MCF 10A (cell line): ENCODE data around the gene RAB28. TPM values are rescaled to one million over a fixed set of nuclear protein-coding genes. Genes with fewer than 3 reads are reported as not detected.

ENCODE experiments used
- BruUV-seq: library from RNA; stranded (reverse); fragments of 400-500 nt; replicated peaks from 2 replicates; lab custom pipeline; 2021; lab: Mats Ljungman, UMichigan
- CTCF ChIA-PET: fragments of 300-600 bp; sonication (Branson Sonifier 250); formaldehyde crosslinking; extraction: SDS; loops from one replicate; lab custom pipeline; 2021; ENCODE audit warnings: antibody characterized with exemption, inconsistent platforms; lab: Yijun Ruan, JAX
- POLR2A ChIA-PET: fragments of 300-600, 350-650 bp; sonication (Branson Sonifier 250); formaldehyde crosslinking; extraction: SDS; loops from one replicate; lab custom pipeline; 2020; ENCODE audit warnings: antibody characterized with exemption, inconsistent platforms; lab: Yijun Ruan, JAX
- DNase-seq: peaks from one replicate; pipeline ENCODE4 v3.0.0-alpha.2; 2018; ENCODE audit not compliant: unreplicated experiment
- H3K27ac Mint-ChIP-seq: one replicate; pipeline ENCODE4 v1.8.0; 2022; ENCODE audit warnings: mild to moderate bottlenecking, low read depth, mixed read lengths; ENCODE audit not compliant: unreplicated experiment
- H3K27me3 Mint-ChIP-seq: one replicate; pipeline ENCODE4 v1.8.0; 2022; ENCODE audit warnings: mixed read lengths; ENCODE audit not compliant: insufficient read depth, unreplicated experiment
- H3K36me3 Mint-ChIP-seq: one replicate; pipeline ENCODE4 v1.8.0; 2022; ENCODE audit warnings: mild to moderate bottlenecking, moderate library complexity, mixed read lengths; ENCODE audit not compliant: insufficient read depth, unreplicated experiment
- H3K4me1 Mint-ChIP-seq: one replicate; pipeline ENCODE4 v1.8.0; 2022; ENCODE audit warnings: mixed read lengths; ENCODE audit not compliant: insufficient read depth, unreplicated experiment
- H3K4me3 Mint-ChIP-seq: one replicate; pipeline ENCODE4 v1.8.0; 2022; ENCODE audit warnings: mild to moderate bottlenecking, moderate library complexity, mixed read lengths; ENCODE audit not compliant: unreplicated experiment
- H3K9me3 Mint-ChIP-seq: one replicate; pipeline ENCODE4 v1.8.0; 2022; ENCODE audit warnings: mixed read lengths; ENCODE audit not compliant: unreplicated experiment
- intact Hi-C: fragments of 100-400 bp; cut with micrococcal nuclease; formaldehyde crosslinking; loops from 2 replicates; pipeline ENCODE4 v1.14.1; 2022
- total RNA-seq: library from RNA; stranded (reverse); gene quantifications from 2 replicates; pipeline ENCODE4 v1.2.3, GENCODE V29; 2022
- TF ChIP-seq, protein P1 (sequence below): fragments of 200-600 bp; IDR thresholded peaks from one replicate; pipeline ENCODE4 v1.8.0; 2022; ENCODE audit warnings: antibody characterized with exemption, mild to moderate bottlenecking; ENCODE audit not compliant: unreplicated experiment

RAB28 gene
- total RNA-seq, 1 experiment from 2014 or later: 15.9 TPM

- no TSS peak for BruUV-seq
- no peak overlapping the region for H3K4me3 Mint-ChIP-seq
- intact Hi-C loops: no loop called here
- H3K36me3 Mint-ChIP-seq: peaks cover 6% of the 10 kb centered on the region
- no peak for DNase-seq
- ChIA-PET CTCF (no interaction called here), POLR2A (interaction anchor here (0.5 kb wide), 1 partner anchor 457 kb away, joined by 4 read pairs; no protein-coding TSS in a partner anchor)
- TF ChIP-seq, protein P1, sequence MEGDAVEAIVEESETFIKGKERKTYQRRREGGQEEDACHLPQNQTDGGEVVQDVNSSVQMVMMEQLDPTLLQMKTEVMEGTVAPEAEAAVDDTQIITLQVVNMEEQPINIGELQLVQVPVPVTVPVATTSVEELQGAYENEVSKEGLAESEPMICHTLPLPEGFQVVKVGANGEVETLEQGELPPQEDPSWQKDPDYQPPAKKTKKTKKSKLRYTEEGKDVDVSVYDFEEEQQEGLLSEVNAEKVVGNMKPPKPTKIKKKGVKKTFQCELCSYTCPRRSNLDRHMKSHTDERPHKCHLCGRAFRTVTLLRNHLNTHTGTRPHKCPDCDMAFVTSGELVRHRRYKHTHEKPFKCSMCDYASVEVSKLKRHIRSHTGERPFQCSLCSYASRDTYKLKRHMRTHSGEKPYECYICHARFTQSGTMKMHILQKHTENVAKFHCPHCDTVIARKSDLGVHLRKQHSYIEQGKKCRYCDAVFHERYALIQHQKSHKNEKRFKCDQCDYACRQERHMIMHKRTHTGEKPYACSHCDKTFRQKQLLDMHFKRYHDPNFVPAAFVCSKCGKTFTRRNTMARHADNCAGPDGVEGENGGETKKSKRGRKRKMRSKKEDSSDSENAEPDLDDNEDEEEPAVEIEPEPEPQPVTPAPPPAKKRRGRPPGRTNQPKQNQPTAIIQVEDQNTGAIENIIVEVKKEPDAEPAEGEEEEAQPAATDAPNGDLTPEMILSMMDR: no peak
- no peaks in the 10 kb centered on the region for H3K4me1 Mint-ChIP-seq
- no peaks in the 10 kb centered on the region for H3K9me3 Mint-ChIP-seq
- H3K27ac Mint-ChIP-seq: no peak overlapping the region
- no peaks in the 10 kb centered on the region for H3K27me3 Mint-ChIP-seq
Measured at GRCh38 chr4:13328591-13328990, 155.5 kb downstream of the RAB28 start.

GRCh38 chr4:13327991-13328390 is 156.1 kb downstream of the RAB28 start:
- Mint-ChIP-seq H3K27me3 (no peaks in the 10 kb centered on the region), H3K4me3 (no peak overlapping the region), H3K27ac (no peak overlapping the region), H3K9me3 (no peaks in the 10 kb centered on the region), H3K36me3 (peaks cover 6% of the 10 kb centered on the region), H3K4me1 (peaks cover 2% of the 10 kb centered on the region)
- TF ChIP-seq, protein P1: no peak
- no peak for DNase-seq
- ChIA-PET CTCF (interaction anchor here (0.6 kb wide), 1 partner anchor 25 kb away, joined by 3 read pairs; no protein-coding TSS in a partner anchor), POLR2A (no interaction called here)
- intact Hi-C loops: no loop called here
- BruUV-seq: no TSS peak

GRCh38 chr4:13325744-13326143 is 158.4 kb downstream of the RAB28 start:
- H3K27me3 Mint-ChIP-seq: no peaks in the 10 kb centered on the region
- ChIA-PET POLR2A (no interaction called here), CTCF (no interaction called here)
- H3K4me3 Mint-ChIP-seq: no peak overlapping the region
- intact Hi-C loops: no loop called here
- H3K4me1 Mint-ChIP-seq: peaks cover 6% of the 10 kb centered on the region
- TF ChIP-seq, protein P1: no peak
- H3K36me3 Mint-ChIP-seq: no peaks in the 10 kb centered on the region
- no peak for DNase-seq
- no peak overlapping the region for H3K27ac Mint-ChIP-seq
- BruUV-seq: no TSS peak
- H3K9me3 Mint-ChIP-seq: no peaks in the 10 kb centered on the region

DNA sequence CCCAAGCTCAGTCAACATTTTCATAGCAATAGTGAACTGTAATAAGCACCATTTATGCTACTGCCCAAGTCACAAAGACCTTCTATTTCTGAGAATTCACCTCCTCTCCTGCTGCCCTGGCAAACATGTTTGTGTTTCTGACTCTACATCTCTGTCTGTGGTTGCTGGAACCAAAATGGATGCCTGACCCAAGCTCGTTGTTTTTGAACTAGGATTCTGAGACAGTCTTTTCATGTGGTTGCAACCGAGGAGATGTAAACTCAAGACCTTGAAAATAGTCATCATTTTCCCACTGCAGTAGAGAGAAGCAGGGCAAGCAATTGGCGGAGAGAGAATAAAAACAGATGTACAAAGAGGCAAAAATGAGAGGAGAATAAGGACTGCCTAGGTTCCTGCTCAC is 160.2 kb downstream of the RAB28 start:
- ChIA-PET CTCF (no interaction called here), POLR2A (no interaction called here)
- no peak overlapping the region for H3K4me3 Mint-ChIP-seq
- no peaks in the 10 kb centered on the region for H3K9me3 Mint-ChIP-seq
- H3K27me3 Mint-ChIP-seq: no peaks in the 10 kb centered on the region
- BruUV-seq: no TSS peak
- TF ChIP-seq, protein P1: no peak
- no peaks in the 10 kb centered on the region for H3K36me3 Mint-ChIP-seq
- intact Hi-C loops: no loop called here
- no peak for DNase-seq
- no peak overlapping the region for H3K27ac Mint-ChIP-seq
- peaks cover 6% of the 10 kb centered on the region for H3K4me1 Mint-ChIP-seq
